Activated T-cell treated with anti-CD3 and anti-CD28 coated beads for 48 hours (primary cell): ENCODE measurements around the gene RAD51B.
"Not testable (repeated sequence)": the region's sequence is repeated elsewhere in the genome, so short reads cannot be mapped to it uniquely, and the experiment has no call there.

ENCODE experiments used
- DNase-seq: peaks from one replicate; pipeline ENCODE4 v3.0.0-alpha.2; 2020; ENCODE audit warnings: low read depth

The RAD51B gene

DNA sequence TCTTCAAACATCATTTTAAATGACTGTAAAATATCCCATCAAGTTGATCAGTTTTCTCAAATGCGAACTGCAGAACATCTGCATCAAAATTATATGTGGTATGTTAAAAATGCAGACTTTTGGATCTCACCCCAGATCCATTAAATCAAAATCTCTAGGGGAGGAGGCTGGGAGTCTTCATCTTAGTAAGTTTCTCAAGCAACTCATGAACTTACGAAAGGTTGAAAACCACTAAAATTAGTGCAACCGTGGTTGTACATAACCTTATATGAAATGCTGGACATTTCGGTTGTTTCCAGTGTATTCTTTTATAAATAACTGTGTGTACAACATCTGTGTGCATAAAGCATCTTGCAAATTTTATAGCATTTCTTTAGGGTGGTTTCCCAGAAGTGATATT is 934.1 kb downstream of the RAD51B start:
- no peak for DNase-seq

- DNase-seq = no peak
Measured at GRCh38 chr14:68755016-68755353, 935.4 kb downstream of the RAD51B start.

DNA sequence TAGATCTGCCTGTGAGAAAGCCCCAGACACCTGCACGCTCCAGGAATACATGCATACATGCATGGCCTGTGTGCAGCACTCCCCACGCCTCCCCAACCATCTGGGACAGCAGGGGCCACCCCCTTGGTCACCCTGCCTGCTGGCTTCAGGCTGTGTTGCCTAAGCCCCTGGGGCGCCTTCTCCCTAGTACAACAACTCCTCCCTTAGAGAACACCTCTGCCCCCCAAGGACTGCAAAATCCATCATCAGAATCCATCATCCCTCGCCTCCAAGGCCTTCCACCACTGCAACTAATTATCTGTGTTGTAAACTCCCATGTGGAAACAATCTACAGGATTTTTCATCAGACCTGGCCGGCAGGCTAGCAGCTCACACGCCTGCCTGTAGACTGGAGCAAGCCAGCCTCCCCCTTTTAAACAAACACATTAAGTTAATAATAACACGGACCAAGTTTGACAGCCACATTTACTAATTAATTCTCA is 936.5 kb downstream of the RAD51B start:
- no peak for DNase-seq

- DNase-seq = no peak
Measured at GRCh38 chr14:68756734-68757133, 937.2 kb downstream of the RAD51B start.

DNA sequence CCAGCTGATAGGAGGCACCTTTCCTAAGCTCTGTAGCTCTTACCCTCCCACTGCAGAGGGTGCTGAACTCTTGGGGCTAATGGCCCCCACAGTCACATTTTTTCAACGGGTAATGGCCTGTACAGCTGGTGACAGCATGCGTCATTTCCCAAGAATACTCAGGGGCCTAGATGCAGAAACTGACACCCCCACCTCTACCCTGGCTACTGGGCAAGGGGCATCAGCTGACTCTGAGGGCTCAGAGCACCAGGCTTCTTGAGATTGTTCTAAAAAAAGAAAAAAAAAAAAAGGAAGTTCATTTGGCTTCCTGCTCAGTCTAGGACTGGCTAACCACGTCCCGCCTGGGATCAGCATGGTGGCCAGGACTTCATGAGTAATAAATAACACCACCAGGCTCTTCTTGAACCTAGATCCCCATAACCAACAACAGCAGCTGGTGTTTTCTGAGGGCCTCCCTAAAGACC is 938.1 kb downstream of the RAD51B start:
- no peak for DNase-seq

DNA sequence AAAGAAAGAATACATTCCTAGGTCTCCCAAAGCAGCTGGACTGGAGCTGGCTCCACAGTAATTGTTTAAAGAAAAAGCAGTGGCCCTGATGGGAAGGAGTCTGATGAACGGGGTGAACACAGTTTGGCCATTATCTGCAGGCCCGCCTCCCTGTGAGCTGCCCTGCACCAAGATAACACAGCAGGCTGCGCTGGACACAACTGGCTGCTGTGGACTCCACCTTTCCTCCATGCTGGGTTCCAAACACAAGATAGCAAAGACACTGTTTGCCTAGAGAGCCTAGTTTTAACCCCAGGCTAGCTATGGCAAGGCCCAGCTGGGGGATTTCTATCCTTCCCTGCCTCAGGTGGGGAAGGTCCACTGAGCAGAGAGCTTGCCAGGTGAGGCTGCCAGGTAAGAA is 938.7 kb downstream of the RAD51B start:
- DNase-seq = no peak

GRCh38 chr14:68759017-68759560 is 939.5 kb downstream of the RAD51B start:
- DNase-seq = no peak

DNA sequence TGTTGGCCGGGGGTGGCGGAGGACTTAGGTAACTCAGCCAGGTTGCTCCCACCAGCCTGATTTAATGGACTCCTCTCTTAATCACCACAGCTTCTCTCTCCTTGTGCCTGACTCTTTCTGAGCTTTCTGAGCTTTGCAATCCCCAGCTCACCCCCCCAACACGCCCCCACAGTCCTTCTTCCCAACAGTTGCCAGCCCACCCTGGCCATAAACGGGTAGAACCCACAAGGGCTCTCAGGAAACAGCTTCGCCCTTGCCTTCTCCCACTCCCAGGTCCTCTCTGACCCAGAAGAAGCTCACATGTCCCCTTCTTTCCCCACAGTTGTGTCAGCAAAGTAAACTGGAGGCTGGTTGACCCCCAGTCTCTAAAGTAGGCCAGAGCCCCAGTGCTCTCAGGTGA is 940.4 kb downstream of the RAD51B start:
- DNase-seq = no peak

- no peak for DNase-seq
Measured at GRCh38 chr14:68760761-68761160, 941.2 kb downstream of the RAD51B start.

GRCh38 chr14:68761391-68761790 is 941.8 kb downstream of the RAD51B start:
- no peak for DNase-seq

- no peak for DNase-seq
Measured at GRCh38 chr14:68762953-68763764, 943.6 kb downstream of the RAD51B start.

GRCh38 chr14:68763843-68764242 is 944.3 kb downstream of the RAD51B start:
- DNase-seq = not testable (repeated sequence)

DNA sequence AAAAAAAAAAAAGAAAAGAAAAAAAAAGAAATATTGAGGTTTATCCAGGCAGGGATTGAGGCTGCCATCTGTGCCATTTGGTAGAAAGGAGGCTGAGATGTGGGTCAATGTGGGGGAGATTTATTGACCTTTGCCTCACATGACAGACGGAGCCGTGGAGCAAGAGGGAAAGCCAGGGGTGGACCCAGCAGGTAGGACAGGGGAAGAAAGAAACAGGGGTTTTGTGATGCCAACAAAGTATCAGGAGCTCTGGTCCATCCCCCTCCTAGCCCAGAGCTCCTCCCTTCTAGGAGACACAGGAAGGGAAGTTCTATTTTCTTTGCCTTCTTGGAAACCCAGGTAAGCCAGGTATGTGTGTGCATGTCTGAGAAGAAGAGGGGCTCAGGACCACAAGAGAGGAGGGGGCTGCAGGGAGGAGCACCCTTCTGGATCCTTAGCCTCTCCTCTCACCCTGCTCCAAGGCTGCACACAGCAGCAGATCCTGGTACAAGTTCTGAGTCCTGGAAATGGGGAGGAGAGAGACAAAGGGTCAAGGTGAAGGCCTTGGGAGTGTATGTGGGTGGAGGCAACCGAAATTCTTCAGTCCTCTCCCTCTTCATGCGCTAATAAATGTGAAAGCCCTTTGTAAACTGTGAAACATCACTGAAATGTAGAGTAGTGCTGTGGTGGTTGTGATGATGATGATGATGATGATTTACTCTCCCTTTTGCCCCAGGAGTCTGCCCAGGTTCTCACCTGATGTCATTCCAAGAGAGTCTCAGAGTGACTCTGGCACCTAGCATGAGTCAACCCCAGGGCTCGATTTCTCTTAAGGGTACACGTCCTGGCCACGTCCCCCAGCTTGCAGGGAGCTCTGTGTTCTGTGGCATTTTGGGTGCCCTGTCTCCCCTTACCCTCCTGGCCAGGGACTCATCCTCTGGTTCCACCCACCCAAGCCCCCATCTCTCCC is 947.0 kb downstream of the RAD51B start:
- no peak for DNase-seq

GRCh38 chr14:68767248-68767645 is 947.7 kb downstream of the RAD51B start:
- DNase-seq = no peak

GRCh38 chr14:68768316-68768715 is 948.7 kb downstream of the RAD51B start:
- DNase-seq = no peak

GRCh38 chr14:68770051-68770450 is 950.5 kb downstream of the RAD51B start:
- no peak for DNase-seq

DNA sequence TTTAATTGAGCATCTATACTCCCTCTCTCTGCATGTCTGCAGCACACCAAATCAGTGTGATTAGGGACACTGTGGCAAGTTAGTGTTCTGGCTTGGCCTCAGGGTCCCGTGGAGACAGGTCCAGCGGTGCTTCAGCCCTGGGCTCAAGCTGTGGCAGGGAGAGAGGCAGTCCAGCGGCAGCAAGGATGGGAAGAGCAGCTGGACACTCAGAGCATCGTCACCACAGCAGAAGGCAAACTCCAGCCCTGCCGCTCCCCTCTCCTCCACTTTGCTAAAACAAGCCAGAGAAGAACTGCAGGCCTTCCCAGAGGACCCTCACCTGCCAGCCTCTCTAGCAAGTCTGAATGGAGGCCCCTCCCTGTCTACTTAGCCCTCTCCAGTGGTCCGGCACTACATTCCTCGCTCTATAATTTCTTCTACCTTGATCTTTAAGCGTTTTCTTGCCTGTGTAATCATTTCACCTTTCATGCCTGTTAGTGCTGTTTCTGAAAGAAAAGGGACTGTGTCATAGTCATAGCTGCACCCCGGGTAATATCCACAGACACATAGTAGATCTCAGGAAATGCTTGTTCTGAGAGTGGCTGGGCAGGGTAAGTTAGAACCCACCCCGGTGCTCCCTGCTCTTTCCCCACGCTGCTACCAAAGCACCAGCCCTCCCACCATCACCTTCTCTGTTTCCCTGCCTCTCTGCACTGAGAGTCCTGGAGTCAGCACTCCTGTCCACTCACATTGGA is 951.1 kb downstream of the RAD51B start:
- no peak for DNase-seq

DNA sequence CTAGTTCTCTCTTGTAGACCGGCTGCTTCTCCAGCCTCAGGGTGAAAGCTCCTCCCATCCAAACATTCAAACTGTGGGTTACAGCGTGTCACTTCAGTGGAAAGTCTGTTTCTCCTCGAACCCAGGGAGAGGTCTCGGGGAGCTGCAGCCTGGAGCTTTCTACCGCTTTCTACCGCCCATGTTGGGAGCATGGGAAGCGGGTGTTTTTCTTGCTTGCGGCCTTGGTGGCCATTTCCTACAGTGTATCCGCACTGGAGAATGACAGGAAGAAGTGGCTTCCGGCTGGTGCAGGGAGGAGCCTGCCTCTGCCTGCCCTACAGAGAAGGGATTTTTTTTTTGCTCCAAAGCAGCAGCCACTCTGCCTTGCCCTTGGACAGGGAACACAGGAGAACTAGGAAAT is 952.1 kb downstream of the RAD51B start:
- DNase-seq = no peak

- DNase-seq = no peak
Measured at GRCh38 chr14:68772761-68773381, 953.3 kb downstream of the RAD51B start.

DNA sequence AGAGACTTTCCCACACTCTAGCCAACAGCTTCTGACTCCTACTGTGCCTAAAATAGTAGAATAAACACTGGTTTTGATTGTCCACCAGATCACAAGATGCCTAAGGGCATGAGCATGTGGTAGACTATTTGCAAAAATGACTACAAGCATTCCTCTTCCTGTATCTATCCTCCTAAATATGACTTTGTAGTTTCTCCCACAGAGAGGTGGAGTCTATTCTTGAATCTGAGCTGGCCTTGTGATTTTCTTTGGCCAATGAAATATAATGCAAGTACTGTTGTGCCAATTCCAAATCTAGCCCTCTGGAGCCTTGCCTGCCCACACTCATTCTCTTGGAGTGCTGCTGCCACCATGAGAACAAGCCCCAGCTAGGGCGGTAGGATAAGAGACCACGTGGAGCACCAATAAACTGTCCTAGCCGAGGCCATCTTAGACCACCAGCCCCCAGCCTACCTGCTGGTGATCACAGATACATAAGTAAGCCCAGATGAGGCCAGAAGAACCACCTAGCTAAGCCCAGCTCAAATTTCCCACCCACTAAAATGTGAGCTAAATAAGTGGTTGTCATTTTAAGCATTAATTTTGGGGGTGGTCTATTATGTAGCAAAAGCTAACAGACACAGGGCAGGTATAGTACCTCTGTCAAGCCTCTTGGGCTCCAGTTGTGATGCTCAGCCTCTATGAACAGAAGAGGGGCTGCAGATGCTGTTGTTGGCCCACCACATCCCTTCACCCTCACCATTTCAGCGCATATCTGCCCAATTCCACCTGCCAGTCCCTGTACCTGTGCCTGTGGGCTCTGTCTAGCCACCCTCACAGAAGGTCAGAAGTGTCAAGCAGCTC is 955.4 kb downstream of the RAD51B start:
- DNase-seq = no peak
